Measurements from ENCODE around the gene ARF3.

ARF3 gene

DNA sequence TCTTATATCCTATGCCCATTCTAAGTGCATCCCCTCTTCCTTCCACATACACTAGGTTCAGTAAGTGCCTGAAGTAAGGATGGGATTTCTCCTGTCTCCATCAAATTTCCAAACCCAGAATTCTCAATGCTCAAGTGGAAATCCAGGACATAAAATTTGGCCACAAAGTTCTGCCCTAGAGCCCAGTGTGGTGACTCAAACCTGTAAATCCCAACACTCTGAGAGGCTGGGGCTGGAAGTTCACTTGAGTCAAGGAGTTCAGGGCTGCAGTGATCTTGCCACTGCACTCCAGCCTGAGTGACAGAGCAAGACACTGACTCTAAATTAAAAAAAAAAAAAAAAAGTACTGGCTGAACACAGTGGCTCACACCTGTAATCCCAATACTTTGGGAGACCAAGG is 4.5 kb upstream of the ARF3 start:
- no peak for DNase-seq

DNA sequence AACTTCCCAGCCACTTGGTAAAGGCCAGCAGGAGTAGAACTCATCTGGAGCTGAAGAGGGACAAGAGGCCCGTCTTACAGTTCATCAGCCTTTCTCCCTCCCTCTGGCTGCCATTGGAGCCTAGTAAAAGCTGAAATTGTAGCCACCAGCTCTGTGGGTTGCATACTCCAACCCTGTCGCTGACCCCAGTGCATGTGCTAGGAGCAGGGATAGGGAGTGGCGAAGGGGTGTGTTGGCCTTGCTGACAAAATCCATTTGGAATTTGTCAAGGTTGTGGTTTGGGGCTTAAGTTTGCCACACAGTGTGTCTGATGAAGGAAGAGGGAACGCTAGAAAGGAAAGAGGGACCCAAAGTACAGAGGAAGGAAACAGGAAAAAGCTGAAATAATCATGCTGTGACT is 4.0 kb upstream of the ARF3 start:
- no peak for DNase-seq

DNA sequence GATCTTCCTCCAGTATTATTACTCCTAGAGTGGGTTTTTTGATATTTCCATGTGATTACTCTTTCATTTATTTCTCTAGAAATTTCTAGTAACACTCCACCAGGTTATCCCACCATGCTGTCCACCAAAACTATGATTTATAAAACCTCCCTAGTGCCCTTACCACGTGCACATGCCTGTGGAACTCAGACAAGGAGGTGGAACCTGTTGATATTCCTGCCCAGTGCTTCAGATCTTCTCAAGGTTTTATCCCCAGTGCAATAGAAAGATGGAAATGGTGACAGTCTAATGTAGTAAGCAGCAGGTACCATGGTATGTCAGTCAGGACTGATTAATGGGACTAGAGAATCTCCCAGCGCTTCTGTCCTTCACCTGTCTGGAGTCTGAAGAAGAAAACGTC is 3.5 kb upstream of the ARF3 start:
- DNase-seq, result no peak

DNA sequence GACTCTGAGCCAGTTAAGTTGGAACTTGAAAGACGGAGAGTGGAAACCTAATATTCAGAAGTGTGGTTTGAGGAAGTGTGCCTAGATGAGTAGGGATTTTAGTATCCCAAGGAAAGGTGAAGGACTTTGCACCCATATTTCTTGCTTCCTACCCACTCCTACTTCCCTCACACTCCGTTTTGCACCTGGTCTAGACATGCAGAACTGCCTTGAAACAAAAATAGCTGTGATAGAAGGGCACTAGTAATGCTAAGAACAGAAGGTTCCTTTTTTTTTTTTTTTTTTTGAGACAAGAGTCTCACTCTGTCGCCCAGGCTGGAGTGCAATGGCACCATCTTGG is 732 bp upstream of the ARF3 start:
- no peak for DNase-seq

DNA sequence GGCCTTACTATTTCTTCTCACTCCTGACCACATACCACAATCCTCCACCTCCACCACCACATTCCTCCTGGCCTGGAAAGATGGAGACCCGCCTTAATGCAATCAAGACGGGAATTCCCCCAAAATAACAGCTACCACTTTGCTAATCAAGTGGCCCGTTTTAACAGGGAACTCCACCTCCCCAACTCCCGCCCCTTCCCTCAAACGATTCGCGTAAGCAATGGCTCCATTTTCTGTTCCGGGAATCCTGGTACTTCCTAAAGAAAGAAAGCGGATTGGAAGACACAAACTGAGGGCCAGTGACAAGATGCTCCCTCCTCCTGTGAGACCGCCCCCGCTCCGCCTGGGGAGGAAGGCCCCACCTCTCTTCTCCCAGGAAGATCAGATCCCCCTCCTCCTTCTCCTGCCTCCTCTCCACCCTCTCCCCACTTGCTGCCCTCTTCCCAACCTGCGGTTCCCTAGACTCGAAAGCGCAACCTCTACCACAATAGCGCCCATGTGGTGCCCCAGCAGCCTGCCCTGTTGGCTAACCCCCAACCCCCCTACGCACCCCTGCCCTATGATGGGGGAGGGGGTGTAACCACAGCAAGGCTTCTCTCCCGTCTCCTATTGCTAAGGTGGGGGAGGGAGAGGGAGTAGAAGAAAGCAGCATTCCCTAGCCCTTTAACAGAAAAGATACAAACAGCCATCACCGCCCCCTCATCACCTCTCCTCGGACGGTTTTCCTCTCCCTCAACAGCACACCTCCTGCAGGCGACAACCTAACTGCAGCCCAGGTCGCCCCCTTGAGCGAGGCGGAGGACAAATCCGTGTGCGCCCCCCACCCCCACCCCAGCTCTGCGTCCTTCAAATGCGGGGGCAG is 777 bp downstream of the ARF3 start:
- peak; percentile 47 for DNase-seq

DNA sequence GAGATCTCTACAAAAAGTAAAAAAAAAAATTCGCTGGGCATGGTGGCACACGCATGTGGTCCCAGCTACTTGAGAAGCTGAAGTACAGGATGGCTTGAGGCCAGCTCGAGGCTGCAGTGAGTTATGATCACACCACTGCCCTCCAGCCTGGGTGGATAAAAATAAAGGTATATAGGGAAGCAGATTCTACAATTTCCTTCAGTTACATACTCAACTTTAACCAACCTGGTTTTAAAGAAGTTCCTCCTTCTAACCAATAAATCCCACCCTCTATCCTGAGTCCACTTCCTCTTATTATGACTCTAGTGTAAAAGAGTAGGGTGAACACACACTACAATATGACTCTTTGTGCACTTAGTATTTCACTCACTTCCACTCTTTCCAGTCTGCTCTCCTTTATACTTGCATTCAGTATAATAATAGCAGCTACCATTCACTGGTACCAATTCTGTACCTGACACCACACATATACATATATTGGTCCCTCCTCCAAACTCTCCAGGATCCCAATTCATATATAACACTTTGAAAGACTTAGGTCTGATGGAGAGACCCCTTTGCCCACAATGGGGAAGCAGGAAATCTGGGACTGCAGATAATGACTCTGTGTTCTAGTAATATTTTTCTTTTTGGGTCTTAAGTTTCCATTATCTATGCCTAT is 2.3 kb downstream of the ARF3 start:
- no peak for DNase-seq

DNA sequence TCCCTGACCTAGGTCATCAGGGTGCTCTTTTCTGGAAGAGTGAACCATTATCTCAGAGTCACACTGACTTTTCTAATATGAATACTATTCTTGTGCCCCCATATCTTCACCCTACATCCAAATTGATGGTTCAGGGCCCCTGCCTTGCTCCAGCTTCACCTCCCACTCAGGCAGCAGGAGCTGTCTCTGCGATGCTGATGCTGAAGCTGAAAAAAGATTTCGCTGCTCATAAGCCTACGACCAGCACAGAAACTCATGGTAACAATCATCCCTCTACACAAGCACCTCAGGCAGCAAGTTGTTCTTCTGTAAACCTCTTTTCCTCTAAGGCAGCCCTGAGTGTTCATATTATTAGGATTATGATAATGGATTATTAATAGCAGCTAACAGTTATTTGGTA is 3.2 kb downstream of the ARF3 start:
- DNase-seq, result no peak

DNA sequence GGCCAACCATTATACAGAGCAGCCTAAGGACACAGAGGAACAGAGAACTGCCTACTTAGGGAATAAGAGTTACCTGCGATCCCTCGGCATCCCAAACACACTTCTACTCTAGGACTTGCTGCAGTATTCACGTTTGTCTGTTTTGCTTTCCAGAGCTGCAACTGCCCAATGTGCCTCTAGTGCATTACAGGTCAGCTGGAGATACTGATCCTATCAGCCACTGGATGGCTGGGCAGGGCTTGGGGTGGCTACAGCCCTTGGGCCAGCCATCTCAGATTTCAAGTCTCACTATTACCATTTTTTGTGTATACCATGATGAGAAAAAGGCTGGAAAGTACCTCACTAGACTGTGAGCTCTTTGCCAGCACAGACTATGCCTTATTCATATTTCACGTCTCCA is 4.6 kb downstream of the ARF3 start:
- DNase-seq, result no peak

DNA sequence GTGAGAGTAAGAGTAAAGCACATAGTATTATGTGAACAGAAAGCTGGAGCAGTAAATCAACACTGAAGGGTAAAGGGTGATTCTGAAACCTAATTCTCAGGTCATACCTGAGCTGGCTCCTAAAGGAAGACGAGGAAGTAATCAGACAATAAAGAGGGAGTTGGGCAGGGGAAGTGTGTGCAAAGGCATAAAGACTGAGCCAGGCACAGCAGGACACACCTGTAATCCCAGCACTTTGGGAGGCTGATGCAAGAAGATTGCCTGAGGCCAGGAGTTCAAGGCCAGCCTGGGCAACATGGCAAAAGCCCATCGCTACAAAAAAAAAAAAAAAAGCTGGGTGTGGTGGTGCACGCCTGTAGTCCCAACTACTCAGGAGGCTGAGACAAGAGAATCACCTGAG is 9.6 kb downstream of the ARF3 start:
- DNase-seq, result no peak

DNA sequence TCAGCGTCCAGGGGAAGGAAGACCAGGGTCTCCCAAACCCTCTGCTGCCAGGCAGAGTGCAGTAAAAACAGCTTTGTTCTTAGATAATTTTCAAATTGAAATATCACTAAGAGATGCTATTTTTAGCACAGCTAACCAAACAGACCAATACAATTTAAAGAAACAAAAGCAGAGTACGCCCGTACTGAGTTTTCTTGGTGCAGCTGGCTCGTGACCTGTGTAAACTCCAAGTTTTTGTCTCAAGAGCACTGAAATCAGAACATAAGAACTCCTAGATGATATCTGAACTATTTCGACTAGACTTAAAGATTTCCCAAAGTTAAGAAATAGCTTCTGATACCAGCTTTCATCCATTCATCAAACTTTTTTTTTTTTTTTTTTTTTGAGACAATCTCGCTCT is 10.3 kb downstream of the ARF3 start:
- DNase-seq, result no peak

DNA sequence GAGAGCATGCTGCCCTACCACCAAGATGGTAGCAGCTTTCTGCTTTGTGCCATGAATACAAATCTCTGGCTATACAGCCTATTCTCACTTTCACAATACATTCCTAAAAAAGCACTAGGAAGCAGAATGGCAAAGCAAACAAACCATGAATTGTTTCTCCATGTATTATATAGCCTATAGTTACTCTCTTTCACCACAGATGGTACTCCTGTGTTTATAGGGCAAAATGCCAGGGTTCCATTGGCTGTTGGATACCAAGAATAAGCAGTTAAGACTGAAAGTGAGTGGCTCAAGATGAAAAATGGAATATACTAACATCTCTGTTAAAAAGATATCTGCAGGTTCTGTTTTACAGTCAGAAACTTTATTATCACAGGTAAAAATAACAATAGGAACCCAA is 11.1 kb downstream of the ARF3 start:
- no peak for DNase-seq

DNA sequence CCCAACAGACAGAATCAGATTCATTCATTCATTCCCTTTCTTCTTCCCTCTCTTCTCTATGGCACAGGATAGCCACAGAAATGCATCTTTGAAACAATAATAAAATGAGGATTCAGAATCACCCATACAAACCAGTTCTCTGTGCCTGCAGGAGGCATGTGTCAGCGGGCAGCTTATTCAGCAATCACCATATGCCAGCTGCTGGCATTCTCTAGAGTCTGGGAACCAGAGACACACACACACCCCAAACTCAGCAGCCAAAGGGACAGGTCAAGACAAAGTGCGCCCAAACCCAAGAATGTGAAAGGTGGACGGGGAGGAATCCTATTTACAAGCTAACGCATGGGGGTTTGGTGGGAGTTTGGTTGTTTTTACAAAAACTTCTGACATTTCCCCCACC is 14.1 kb downstream of the ARF3 start:
- no peak for DNase-seq

DNA sequence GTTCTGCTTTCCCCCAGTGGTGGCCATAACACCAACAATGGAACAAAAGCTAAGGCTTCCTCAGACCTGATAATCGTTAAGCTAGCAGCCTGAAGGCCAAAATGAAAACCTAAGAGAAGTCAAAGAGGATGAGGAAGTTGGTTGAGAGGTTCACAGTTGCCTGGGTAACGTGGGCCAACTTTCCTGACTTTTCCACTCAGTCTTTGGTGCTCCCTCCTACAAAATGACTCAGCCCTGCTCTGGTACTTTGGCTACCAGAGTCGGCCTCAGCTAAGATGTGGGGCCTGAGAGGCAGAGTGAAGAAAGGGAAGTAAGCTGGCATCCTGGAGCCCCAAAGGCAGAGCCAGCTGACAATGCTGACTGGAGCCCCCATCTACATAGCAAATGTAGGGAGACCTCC is 17.1 kb downstream of the ARF3 start:
- no peak for DNase-seq

DNA sequence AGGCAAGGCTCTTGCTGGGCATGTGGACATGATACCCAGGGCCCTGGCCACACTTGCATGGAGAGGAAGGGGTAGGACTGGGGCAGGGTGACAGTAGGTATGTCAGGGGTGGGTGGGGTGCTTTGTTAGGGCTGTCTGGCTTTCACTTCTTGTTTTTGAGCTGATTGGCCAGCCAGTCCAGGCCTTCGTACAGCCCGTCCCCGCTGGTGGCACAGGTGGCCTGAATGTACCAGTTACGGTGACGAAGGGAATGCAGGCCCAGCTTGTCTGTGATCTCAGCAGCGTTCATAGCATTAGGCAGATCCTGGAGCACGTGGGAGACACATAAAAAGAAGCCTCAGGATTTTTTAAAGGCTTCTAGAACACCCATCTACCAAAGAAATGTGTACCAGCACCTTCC is 18.5 kb downstream of the ARF3 start:
- DNase-seq, result no peak

DNA sequence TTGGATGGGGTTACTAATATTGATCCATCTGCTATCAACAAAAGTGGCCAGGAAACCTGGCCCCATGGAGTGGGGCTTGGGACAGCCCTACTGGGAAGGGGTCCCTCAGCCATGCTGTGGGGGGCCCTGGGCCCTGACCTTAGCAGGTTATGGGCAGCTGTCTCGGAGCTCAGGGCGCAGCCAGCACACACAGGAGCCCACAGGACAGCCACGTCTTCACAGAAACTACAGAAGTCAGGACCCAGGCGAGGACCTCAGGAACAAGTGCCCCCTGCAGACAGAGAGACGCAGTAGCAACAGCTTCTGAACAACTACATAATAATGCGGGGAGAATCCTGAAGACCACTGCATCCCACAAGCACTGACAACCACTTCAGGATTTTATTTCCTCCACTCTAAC is 20.1 kb downstream of the ARF3 start:
- no peak for DNase-seq

DNA sequence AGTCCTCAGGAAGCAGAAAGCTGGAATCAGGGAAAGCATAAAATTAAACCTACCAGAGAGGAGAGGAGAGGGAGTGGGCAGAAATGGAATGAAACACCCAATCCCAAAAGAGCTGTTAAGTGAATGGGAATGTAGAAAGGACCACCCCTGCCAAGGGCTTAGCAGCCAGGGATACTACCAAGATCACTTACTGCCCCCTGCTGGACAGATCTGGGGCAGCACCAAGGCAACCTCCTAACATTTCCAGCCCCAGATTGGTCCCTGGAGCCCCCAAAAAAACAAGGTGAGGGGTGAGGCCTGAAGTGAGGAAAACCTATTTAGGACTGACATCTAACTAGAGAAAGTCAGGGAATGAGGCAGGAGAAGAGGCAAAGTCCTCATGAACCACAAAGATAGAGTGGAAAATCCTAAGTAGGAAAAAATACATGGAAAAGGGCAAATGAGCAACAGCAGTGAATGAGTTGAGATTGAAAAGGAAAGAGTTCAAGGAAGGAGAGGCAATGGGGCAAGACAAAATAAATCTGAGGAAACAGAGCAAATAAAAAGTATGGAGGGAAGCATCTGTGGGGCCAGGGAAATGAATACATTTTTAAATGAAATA is 20.8 kb downstream of the ARF3 start:
- peak; percentile 94 for DNase-seq

DNA sequence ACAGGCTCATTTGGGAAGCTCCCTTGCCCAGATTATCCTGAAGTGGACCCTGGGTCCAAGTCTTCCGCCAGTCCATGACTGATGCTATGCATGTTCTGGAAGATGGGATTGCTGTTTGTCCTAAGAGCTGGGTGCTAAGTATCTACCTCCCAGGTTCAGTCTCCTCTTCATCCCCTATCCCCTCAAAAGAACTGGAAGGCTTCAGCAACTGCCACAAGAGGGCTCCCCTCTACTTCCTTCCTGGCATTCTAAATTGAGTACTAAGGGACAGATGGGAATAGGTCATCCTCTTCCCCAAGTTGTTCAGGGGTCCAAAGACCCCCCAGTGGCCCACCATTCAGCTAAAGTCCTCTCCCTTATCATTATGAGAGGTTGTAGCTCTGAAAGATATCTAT is 23.0 kb downstream of the ARF3 start:
- no peak for DNase-seq

DNA sequence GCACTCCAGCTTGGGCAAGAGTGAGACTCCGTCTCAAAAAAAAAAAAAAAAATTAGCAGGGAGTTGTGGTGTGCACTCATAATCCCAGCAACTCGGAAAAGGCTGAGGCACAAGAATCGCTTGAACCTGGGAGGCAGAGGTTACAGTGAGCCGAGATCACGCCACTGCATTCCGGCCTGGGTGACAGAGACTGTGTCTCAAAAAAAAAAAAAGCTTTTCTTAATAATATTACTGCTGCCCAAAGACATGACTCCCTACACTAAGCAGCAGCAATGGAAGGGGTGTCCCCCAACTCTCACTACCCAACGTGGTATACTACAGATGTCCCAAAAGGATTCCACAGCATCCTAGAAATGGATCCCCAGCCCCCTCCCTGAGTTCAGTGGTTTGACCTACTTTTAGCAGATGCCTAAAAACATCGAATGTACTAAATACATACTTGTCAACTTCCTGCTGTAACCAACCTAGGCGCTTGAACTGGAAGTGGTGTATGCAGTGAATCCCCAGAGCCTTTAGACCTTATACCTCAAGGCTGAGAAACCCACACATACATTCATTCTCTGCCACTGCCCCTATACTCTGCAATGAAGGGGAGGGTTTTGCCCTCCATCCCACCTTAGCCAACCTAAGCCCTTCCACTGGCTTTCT is 23.5 kb downstream of the ARF3 start:
- DNase-seq, result no peak

DNA sequence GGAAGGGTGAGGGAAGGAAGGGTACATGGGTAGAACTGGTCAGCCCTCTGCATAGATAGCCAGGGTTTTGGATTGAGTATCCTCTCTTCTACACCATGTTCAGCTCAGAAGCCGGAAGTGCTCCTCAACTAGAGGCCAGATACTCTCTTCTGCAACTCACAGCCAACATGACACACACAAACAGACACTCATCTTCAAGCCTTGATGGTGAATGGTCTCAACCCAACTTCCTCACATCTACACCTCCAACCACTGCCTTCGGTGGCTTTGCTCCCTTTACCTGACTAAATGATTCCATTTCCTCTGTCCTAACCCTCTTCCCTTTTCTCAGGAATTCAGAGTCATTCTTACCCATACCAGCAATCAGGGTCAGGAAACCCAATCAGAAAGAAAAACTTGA is 24.4 kb downstream of the ARF3 start:
- DNase-seq, result no peak

DNA sequence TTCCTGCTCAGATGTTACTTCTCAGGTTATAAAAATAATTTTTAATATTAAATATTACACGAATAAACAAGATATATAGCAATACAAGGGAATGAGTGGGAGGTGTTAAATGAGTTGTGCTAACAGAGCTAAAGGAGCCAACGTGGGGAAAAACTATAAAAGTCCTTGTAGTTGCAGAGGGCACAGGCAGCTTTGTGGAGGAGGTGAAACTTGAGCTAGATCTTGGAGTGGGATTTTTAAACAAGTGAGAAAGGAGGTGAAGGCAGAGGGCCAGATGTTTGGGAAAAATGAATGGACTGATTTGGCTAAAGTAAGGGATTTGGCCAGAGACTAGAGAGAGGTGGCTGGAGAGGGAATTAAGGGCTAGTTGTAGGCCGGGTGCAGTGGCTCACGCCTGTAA is 26.8 kb downstream of the ARF3 start:
- DNase-seq, result no peak

DNA sequence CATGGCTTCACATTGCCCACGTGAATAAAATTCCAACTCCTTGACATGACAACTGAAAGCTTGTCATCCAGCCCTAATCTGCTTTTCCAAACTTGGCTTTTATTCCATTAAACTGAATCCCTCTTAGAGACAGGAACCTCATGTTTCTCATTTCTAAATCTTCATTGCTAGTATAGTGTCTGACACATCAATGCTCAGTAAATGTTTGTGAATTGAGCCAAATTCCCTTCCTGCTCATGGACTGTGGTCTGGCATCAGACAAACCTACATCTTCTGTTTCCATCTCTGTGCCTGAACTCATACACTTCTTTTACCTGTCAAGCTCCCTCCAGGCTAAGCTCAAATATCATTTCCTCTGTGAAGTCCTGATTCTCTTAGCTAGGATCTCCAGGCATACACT is 27.7 kb downstream of the ARF3 start:
- no peak for DNase-seq

DNA sequence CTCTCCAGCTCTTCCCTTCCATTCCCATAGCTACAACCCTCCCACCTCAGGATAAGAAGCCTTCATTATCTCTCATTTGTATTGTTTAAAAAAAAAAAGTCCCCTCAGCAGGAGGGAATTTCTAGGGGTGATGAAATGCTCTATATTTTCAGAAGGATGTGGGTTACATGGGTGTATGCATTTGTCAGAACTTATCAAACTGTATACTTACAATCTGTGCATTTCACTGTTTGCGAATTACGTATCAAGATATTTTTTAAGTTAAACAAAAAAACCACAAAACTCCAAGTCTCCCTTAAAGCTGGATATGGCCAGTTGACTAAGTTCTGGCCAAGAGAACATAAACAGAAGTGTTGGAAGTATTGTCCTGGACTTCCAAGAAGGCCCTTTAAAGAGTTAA is 30.0 kb downstream of the ARF3 start:
- no peak for DNase-seq

DNA sequence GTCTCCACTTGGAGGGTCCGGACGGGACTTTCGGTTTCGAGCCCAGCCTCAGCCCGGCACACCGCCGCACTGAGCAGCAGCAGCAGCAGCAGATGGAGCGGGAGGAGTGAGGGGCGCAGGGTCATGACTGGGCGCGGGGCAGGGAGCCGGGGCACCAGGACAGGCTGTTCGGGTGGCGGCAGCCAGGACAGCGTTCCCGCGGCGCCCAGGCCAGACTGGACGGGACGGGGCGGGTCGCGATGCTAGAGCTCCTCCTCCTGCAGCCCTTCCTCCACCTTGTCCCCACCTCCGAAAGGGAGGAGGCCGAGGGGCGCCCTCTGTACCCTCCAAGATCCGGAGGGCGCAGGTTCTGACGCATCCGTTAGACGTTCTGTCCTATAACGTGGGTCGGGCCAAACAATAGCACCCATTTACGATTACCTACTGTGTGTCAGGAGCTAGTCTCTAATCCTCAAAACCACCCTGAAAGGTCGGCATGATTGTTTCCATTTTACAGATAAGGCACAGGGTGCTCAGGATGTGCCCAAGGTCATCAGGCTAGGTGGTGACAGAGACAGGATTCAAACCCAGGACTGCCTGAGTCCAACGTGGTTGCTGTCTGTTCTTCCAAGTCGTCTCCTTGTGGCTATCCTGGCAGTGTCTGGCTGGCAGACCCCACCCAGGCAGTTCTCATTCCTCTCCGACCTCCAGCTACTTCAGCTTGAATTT is 31.8 kb downstream of the ARF3 start, which contains the start of gene FKBP11:
FKBP11 (minus strand) TSS at position 189 of the 708 bp plus-strand sequence; CDS start at position 125, 64 bp downstream.
- peak; percentile 86 for DNase-seq
